NB4 (cell line): ENCODE data around the gene ABCA8.
"Not testable (repeated sequence)": the region's sequence is repeated elsewhere in the genome, so short reads cannot be mapped to it uniquely, and the experiment has no call there.

Experiments
- DNase-seq: peaks from one replicate; pipeline ENCODE4 v3.0.0; 2010; ENCODE audit warnings: low read depth
- H3K4me3 ChIP-seq: one replicate; pipeline ENCODE4 v1.5.1; 2011; ENCODE audit warnings: mild to moderate bottlenecking, low read depth, low read length, moderate library complexity
- CTCF ChIP-seq: IDR thresholded peaks from one replicate; pipeline ENCODE4 v1.5.1; 2012; ENCODE audit warnings: low read depth, low read length
- MAX ChIP-seq: IDR thresholded peaks from 2 replicates; pipeline ENCODE4 v1.6.1; 2011; ENCODE audit warnings: low read depth, low read length
- MYC ChIP-seq: IDR thresholded peaks from 2 replicates; pipeline ENCODE4 v1.6.1; 2011; ENCODE audit warnings: low read depth, low read length
- POLR2A ChIP-seq: IDR thresholded peaks from 2 replicates; pipeline ENCODE4 v1.6.1; 2011; ENCODE audit warnings: mild to moderate bottlenecking; ENCODE audit not compliant: insufficient read length; ENCODE audit errors: extremely low read depth

Gene ABCA8

GRCh38 chr17:68954146-68954896 lies 871 bp downstream of the ABCA8 start:
- H3K4me3 ChIP-seq: no peak overlapping the region
- no peak for DNase-seq
- TF ChIP-seq MYC (no peak), POLR2A (no peak), MAX (no peak), CTCF (no peak)

GRCh38 chr17:68953340-68953997 lies 1.7 kb downstream of the ABCA8 start:
- no peak overlapping the region for H3K4me3 ChIP-seq
- DNase-seq: no peak
- TF ChIP-seq MYC (no peak), CTCF (no peak), MAX (no peak), POLR2A (no peak)

- DNase-seq: no peak
- TF ChIP-seq MYC (no peak), MAX (no peak), CTCF (no peak), POLR2A (no peak)
- no peak overlapping the region for H3K4me3 ChIP-seq
These were observed 4.5 kb downstream of the ABCA8 start for GRCh38 chr17:68950725-68951124.

GRCh38 chr17:68947868-68948267 lies 7.3 kb downstream of the ABCA8 start:
- not testable (repeated sequence) for DNase-seq

GRCh38 chr17:68944435-68945035 lies 10.7 kb downstream of the ABCA8 start:
- DNase-seq: no peak
- H3K4me3 ChIP-seq: no peak overlapping the region
- no peak for TF ChIP-seq CTCF
- TF ChIP-seq POLR2A: no peak
- no peak for TF ChIP-seq MYC
- no peak for TF ChIP-seq MAX

More at GRCh38 chr17:68947868-68948267, 7.3 kb downstream of the ABCA8 start:
- H3K4me3 ChIP-seq: not testable (repeated sequence)

GRCh38 chr17:68943812-68944182 lies 11.4 kb downstream of the ABCA8 start:
- not testable (repeated sequence) for DNase-seq, H3K4me3 ChIP-seq
